NCI-H1105 (cell line): ENCODE measurements around the gene TLR7.

Experiments
- DNase-seq: peaks from one replicate; lab custom pipeline; 2025; lab: John Stamatoyannopoulos, UW

Gene TLR7

DNA sequence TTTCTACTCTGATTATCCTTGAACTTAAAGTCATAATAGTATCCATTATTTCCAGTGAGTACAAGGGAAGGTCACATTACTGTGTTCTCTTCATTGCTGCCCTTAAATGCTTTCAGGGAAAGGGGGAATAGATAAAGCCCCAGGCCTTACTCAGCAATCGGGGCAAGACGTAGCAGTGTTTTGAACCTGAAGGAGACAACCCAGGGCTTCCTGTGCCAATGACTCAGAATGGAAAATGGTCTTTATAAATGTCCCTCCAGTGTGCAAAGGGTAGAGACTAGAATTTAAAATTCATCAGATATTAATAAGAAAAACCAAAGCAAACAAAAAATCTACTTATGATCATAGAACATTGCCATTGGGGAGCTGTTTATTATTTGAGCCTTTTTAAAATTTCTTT, 63.3 kb downstream of the TLR7 start:
- DNase-seq, result no peak

DNA sequence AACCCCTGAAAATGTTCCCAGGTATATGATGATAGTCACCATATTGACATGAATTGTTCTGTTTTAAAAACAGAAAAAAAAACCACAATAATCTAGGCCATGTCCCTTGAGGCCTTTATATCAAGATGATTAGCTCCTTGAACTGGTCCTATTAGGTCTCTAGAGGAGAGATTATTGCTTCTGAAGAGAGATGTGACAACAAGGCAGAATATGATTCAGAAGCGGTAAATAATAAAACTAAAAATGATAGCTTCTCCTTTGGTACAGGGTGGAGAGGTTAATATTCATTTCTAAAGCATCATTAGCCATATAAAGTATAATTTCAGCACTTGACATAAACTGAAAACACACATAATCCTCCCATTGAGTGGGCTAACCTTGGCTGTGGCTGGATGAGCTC, 65.4 kb downstream of the TLR7 start:
- DNase-seq, result no peak

DNA sequence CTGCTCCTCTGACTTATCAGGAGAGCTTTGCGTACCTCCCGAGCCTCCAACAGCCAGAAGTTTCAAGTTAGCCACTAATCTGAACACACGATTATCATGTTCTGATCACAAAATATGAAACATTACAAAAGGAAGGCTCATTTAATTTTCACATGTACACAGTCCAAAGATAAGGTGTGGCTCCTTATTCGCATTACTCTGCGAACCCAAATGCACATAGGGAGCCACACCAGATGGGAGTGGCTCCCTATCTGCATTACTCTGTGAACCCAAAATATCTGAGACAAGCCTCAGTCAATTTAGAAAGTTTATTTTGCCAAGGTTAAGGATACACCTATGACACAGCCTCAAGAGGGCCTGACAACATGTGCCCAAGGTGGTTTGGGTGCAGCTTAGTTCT, 68.0 kb downstream of the TLR7 start:
- no peak for DNase-seq

DNA sequence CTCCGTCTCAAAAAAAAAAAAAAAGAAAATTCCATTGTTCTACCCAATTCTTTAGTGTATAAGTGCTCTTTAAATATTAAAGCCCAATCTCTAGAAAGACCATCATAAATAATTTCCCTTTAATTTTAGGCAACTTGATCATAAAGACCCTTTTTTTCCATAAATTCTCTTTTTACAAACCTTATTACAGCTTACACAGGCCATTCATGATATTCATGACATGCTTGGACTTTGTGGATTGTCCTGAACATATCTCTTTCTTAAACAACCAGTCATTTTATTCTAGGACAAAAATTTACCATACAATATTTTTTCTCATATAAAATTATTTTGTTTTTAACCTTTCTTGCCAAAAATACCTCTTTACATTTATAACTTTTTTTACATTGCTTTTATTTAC, 70.1 kb downstream of the TLR7 start:
- DNase-seq, result no peak
